Tibial nerve (tissue), 4 donors: ENCODE measurements around the gene USP48. TPM values are rescaled to one million over a fixed set of nuclear protein-coding genes. Genes with fewer than 3 reads are reported as not detected.
A peak's percentile ranks its signal among the peaks of the same experiment; 100 is the strongest.
"Not testable (repeated sequence)": the region's sequence is repeated elsewhere in the genome, so short reads cannot be mapped to it uniquely, and the experiment has no call there.

Experiments used
- DNase-seq, 2 donors: peaks; one replicate each; pipeline ENCODE4 v3.0.0-alpha.2; 2019; ENCODE audit warnings: low spot score in 2 of 2
- H3K27ac ChIP-seq, 4 donors: fragments of 200-600 bp; sonication (generic) in 3 of 4; one replicate each; pipeline ENCODE4 v1.5.1; 2017 to 2019; ENCODE audit warnings: mild to moderate bottlenecking in 1 of 4
- H3K27me3 ChIP-seq, 2 donors: fragments of 200-600 bp; sonication (generic) in 1 of 2; one replicate each; pipeline versions ENCODE4 v1.5.1 to v1.6.0; 2017 to 2019
- H3K36me3 ChIP-seq, 3 donors: fragments of 200-600 bp; sonication (generic); one replicate each; pipeline ENCODE4 v1.5.1; 2018 to 2019
- H3K4me1 ChIP-seq, 4 donors: fragments of 200-600 bp; sonication (generic) in 3 of 4; one replicate each; pipeline ENCODE4 v1.5.1; 2017 to 2019
- H3K4me3 ChIP-seq, 4 donors: fragments of 200-600 bp; sonication (generic) in 3 of 4; one replicate each; pipeline ENCODE4 v1.5.1; 2017 to 2019; ENCODE audit warnings: mild to moderate bottlenecking in 1 of 4, moderate library complexity in 1 of 4
- H3K9me3 ChIP-seq, 4 donors: fragments of 200-600 bp; sonication (generic) in 3 of 4; one replicate each; pipeline ENCODE4 v1.5.1; 2017 to 2019
- CTCF ChIP-seq, 5 experiments: fragments of 200-600 bp in 3 of 5; fragments of 450-650 bp in 2 of 5; sonication (generic) in 3 of 5; IDR thresholded peaks; one replicate each; pipeline ENCODE4 v1.5.1; 2016 to 2019; ENCODE audit warnings: antibody characterized with exemption in 5 of 5, mild to moderate bottlenecking in 3 of 5, moderate library complexity in 2 of 5
- EP300 ChIP-seq, 2 donors: sonication (generic); formaldehyde crosslinking; IDR thresholded peaks; one replicate each; pipeline ENCODE4 v1.6.1; 2017; ENCODE audit warnings: antibody characterized with exemption in 2 of 2, mild to moderate bottlenecking in 1 of 2
- POLR2A ChIP-seq, 2 donors: fragments of 450-650 bp; IDR thresholded peaks; one replicate each; pipeline ENCODE4 v1.6.1; 2017; ENCODE audit warnings: antibody characterized with exemption in 2 of 2, mild to moderate bottlenecking in 2 of 2, moderate library complexity in 2 of 2
- WGBS, 2 donors: methylation state at CpG; one replicate each; pipeline ENCODE4 v1.1.5; 2018; 5-methylcytosine and 5-hydroxymethylcytosine counted together
- total RNA-seq, 4 donors: library from RNA; depleted of rRNA; stranded (reverse); fragments of >200 nt; gene quantifications; one replicate each; pipeline ENCODE4 v1.1.0, GENCODE V29; 2016

Gene USP48
- total RNA-seq, 4 donors from 2014 or later, result 51.1 to 65.9 (median 58.7) TPM

- H3K9me3 ChIP-seq, result no peaks in the 10 kb centered on the region
- H3K27me3 ChIP-seq, result no peaks in the 10 kb centered on the region
- WGBS, 2 donors, result 90 to 92% methylated on average over 9 of the region's 9 CpGs
- no peak for TF ChIP-seq POLR2A (IDR thresholded peaks at IDR 0.05)
- TF ChIP-seq EP300 (IDR thresholded peaks at IDR 0.05), result no peak
- TF ChIP-seq CTCF (IDR thresholded peaks at IDR 0.05), result no peak
- no peak overlapping the region for H3K27ac ChIP-seq
- no peak for DNase-seq
- no peaks in the 10 kb centered on the region for H3K4me1 ChIP-seq
- H3K36me3 ChIP-seq, result peaks cover 0 to 95% (median 7%) of the 10 kb centered on the region in 3 donors
- H3K4me3 ChIP-seq, result no peak overlapping the region
Measured at GRCh38 chr1:21681426-21681825, 101.5 kb downstream of the USP48 start.

GRCh38 chr1:21680918-21681317 is 102.0 kb downstream of the USP48 start:
- H3K4me3 ChIP-seq, result no peak overlapping the region
- no peak for DNase-seq
- no peaks in the 10 kb centered on the region for H3K27me3 ChIP-seq
- H3K4me1 ChIP-seq, result no peaks in the 10 kb centered on the region
- H3K9me3 ChIP-seq, result no peaks in the 10 kb centered on the region
- no peak overlapping the region for H3K27ac ChIP-seq
- TF ChIP-seq POLR2A (IDR thresholded peaks at IDR 0.05) (no peak), CTCF (IDR thresholded peaks at IDR 0.05) (no peak), EP300 (IDR thresholded peaks at IDR 0.05) (no peak)
- H3K36me3 ChIP-seq, result peaks cover 0 to 90% (median 6%) of the 10 kb centered on the region in 3 donors
- 74 to 85% methylated on average over 3 of the region's 3 CpGs for WGBS, 2 donors

DNA sequence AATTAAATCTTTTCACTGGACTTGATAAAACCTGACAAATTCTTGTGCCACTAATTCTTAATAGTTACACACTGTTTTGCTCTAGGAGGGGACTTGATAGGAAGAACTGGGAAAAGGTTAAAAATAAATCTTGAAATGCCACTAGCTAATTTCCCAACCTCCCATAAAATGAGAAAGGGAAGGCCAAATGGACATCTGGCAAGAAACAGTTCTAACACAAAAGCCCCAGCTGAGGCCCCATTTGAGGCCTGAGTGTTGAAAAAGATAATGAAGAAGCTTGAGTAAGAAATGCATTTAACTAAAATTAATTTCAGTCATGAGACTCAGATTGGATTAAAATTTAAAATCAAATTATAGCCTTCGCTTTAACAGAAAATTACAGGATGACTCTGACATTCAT is 102.6 kb downstream of the USP48 start:
- Histone ChIP-seq H3K9me3 (no peaks in the 10 kb centered on the region), H3K27ac (no peak overlapping the region), H3K27me3 (no peaks in the 10 kb centered on the region), H3K36me3 (peaks cover 0 to 84% (median under 1%) of the 10 kb centered on the region in 3 donors), H3K4me1 (no peaks in the 10 kb centered on the region), H3K4me3 (no peak overlapping the region)
- 93 to 98% methylated on average over 1 of the region's 1 CpG for WGBS, 2 donors
- DNase-seq, result no peak
- no peak for TF ChIP-seq EP300 (IDR thresholded peaks at IDR 0.05)
- no peak for TF ChIP-seq CTCF (IDR thresholded peaks at IDR 0.05)
- no peak for TF ChIP-seq POLR2A (IDR thresholded peaks at IDR 0.05)

DNA sequence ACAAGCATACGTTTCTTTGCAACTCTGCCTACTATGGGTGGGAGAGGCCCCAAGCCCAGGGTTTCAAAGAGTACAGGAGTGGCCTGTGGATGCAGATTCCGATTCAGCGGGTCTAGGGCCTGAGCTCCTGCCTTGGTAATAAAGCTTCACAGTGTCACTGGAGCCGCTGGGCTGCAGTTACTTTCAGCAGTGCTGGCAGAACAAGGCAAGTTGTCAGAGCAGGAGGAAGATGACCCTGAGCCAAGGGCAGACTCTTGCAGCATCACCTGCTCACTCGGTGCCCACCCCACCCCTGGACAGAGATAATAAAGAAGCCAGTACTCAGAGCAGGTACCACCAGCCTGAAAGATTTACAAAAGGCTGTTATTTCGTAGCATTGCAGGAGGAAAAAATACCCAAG is 105.8 kb downstream of the USP48 start:
- no peak overlapping the region for H3K4me3 ChIP-seq
- no peaks in the 10 kb centered on the region for H3K27me3 ChIP-seq
- no peak for TF ChIP-seq CTCF (IDR thresholded peaks at IDR 0.05)
- no peak for TF ChIP-seq POLR2A (IDR thresholded peaks at IDR 0.05)
- no peak for TF ChIP-seq EP300 (IDR thresholded peaks at IDR 0.05)
- H3K4me1 ChIP-seq, result peaks cover 0 to 19% (median 14%) of the 10 kb centered on the region in 4 donors
- WGBS, 2 donors, result 80 to 90% methylated on average over 6 of the region's 6 CpGs
- no peaks in the 10 kb centered on the region for H3K9me3 ChIP-seq
- DNase-seq, result no peak
- H3K36me3 ChIP-seq, result peaks cover 0 to 52% (median 0%) of the 10 kb centered on the region in 3 donors
- H3K27ac ChIP-seq, result no peak overlapping the region

GRCh38 chr1:21674957-21675356 is 108.0 kb downstream of the USP48 start:
- H3K36me3 ChIP-seq, result peaks cover 0 to 30% (median 0%) of the 10 kb centered on the region in 3 donors
- H3K27ac ChIP-seq, result no peak overlapping the region
- H3K9me3 ChIP-seq, result no peaks in the 10 kb centered on the region
- no peak for DNase-seq
- peaks cover 0 to 7% of the 10 kb centered on the region in 2 donors for H3K27me3 ChIP-seq
- TF ChIP-seq EP300 (IDR thresholded peaks at IDR 0.05) (no peak), CTCF (IDR thresholded peaks at IDR 0.05) (no peak), POLR2A (IDR thresholded peaks at IDR 0.05) (no peak)
- no peak overlapping the region for H3K4me3 ChIP-seq
- WGBS, 2 donors, result 83 to 89% methylated on average over 10 of the region's 10 CpGs
- H3K4me1 ChIP-seq, result peaks cover 0 to 37% (median 14%) of the 10 kb centered on the region in 4 donors

- H3K36me3 ChIP-seq, result peaks cover 0 to 19% (median 0%) of the 10 kb centered on the region in 3 donors
- peaks cover 0 to 17% of the 10 kb centered on the region in 2 donors for H3K27me3 ChIP-seq
- H3K27ac ChIP-seq, result peak overlapping the region in 1 of 4 donors; percentile 64
- not testable (repeated sequence) for H3K4me3 ChIP-seq, H3K9me3 ChIP-seq, DNase-seq
- H3K4me1 ChIP-seq, result peaks cover 0 to 48% (median 23%) of the 10 kb centered on the region in 4 donors
- 69 to 80% methylated on average over 7 of the region's 7 CpGs for WGBS, 2 donors
Measured at GRCh38 chr1:21673853-21674252, 109.1 kb downstream of the USP48 start.
